Thoracic aorta (tissue), 2 donors: ENCODE results near the gene ERVW-1. TPM values are rescaled to one million over a fixed set of nuclear protein-coding genes. Genes with fewer than 3 reads are reported as not detected.
"Not testable (repeated sequence)": the region's sequence is repeated elsewhere in the genome, so short reads cannot be mapped to it uniquely, and the experiment has no call there.

Source experiments
- ATAC-seq: fragments of 150-250 bp; one replicate; pipeline ENCODE4 v1.8.0; 2017; ENCODE audit warnings: low read depth; ENCODE audit not compliant: insufficient number of reproducible peaks, low FRiP score
- DNase-seq: peaks from one replicate; pipeline ENCODE4 v3.0.0-alpha.2; 2020; ENCODE audit warnings: low spot score
- H3K27ac ChIP-seq, 2 donors: fragments of 200-600 bp; sonication (generic); 1 replicate in 1 of 2; 2 replicates in 1 of 2; pipeline ENCODE4 v1.5.1; 2016; ENCODE audit warnings: mild to moderate bottlenecking in 2 of 2, moderate library complexity in 2 of 2
- H3K27me3 ChIP-seq: fragments of 200-600 bp; sonication (generic); replicated peaks from 2 replicates; pipeline ENCODE4 v1.6.0; 2016; ENCODE audit warnings: mild to moderate bottlenecking; ENCODE audit not compliant: insufficient read depth
- H3K36me3 ChIP-seq: fragments of 200-600 bp; sonication (generic); one replicate; pipeline ENCODE4 v1.5.1; 2016
- H3K4me1 ChIP-seq, 2 donors: fragments of 200-600 bp; sonication (generic); 1 replicate in 1 of 2; 2 replicates in 1 of 2; pipeline versions ENCODE4 v1.5.1 to v1.6.0; 2016; ENCODE audit warnings: low read depth in 2 of 2, mild to moderate bottlenecking in 1 of 2; ENCODE audit not compliant: control insufficient read depth in 1 of 2
- H3K4me3 ChIP-seq: fragments of 200-600 bp; sonication (generic); 2 replicates; pipeline ENCODE4 v1.5.1; 2016; ENCODE audit warnings: mild to moderate bottlenecking
- H3K9me3 ChIP-seq: fragments of 200-600 bp; sonication (generic); 2 replicates; pipeline ENCODE4 v1.5.1; 2016
- total RNA-seq, 2 donors: library from RNA; depleted of rRNA; stranded (reverse); fragments of >200 nt; gene quantifications; one replicate each; pipeline versions ENCODE4 v1.1.0 to v1.2.3, GENCODE V29; 2016
- TF ChIP-seq, protein P1 (sequence below): fragments of 200-600 bp; sonication (generic); IDR thresholded peaks from one replicate; pipeline ENCODE4 v1.5.1; 2019; ENCODE audit warnings: antibody characterized with exemption

Gene ERVW-1
- total RNA-seq, 2 donors from 2014 or later = not detected

DNA sequence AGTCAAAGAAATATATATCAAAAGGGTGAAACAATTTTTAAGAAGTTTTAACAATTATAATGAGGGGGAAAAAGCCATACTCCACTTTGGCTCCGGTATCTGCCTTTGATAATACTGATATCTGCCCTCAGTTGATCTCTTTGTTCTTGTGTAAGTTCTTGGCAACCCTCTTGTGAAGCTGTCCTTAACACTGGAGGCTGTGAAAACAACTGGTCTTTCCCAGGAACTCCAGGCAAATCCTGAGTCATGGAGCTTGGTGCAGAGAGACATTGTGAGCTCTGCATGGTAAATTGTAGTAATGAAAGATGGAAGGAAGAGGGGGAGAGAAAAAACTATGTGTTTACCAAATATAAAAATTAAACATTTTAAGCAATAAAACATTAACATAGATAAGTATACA lies 11.9 kb upstream of the ERVW-1 start:
- ATAC-seq = no peak
- H3K9me3 ChIP-seq = no peaks in the 10 kb centered on the region
- H3K36me3 ChIP-seq = peaks cover 50% of the 10 kb centered on the region
- DNase-seq = no peak
- H3K27ac ChIP-seq = no peak overlapping the region
- no peak overlapping the region for H3K4me3 ChIP-seq
- no peaks in the 10 kb centered on the region for H3K27me3 ChIP-seq
- TF ChIP-seq, protein P1, sequence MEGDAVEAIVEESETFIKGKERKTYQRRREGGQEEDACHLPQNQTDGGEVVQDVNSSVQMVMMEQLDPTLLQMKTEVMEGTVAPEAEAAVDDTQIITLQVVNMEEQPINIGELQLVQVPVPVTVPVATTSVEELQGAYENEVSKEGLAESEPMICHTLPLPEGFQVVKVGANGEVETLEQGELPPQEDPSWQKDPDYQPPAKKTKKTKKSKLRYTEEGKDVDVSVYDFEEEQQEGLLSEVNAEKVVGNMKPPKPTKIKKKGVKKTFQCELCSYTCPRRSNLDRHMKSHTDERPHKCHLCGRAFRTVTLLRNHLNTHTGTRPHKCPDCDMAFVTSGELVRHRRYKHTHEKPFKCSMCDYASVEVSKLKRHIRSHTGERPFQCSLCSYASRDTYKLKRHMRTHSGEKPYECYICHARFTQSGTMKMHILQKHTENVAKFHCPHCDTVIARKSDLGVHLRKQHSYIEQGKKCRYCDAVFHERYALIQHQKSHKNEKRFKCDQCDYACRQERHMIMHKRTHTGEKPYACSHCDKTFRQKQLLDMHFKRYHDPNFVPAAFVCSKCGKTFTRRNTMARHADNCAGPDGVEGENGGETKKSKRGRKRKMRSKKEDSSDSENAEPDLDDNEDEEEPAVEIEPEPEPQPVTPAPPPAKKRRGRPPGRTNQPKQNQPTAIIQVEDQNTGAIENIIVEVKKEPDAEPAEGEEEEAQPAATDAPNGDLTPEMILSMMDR = no peak
- no peaks in the 10 kb centered on the region for H3K4me1 ChIP-seq

- H3K27me3 ChIP-seq = no peaks in the 10 kb centered on the region
- DNase-seq (no peak), ATAC-seq (no peak)
- H3K36me3 ChIP-seq = peaks cover 45% of the 10 kb centered on the region
- no peak overlapping the region for H3K27ac ChIP-seq
- H3K9me3 ChIP-seq = no peaks in the 10 kb centered on the region
- H3K4me1 ChIP-seq = no peaks in the 10 kb centered on the region
- TF ChIP-seq, protein P1 = no peak
- no peak overlapping the region for H3K4me3 ChIP-seq
These were observed 10.1 kb upstream of the ERVW-1 start for GRCh38 chr7:92487804-92488203.

DNA sequence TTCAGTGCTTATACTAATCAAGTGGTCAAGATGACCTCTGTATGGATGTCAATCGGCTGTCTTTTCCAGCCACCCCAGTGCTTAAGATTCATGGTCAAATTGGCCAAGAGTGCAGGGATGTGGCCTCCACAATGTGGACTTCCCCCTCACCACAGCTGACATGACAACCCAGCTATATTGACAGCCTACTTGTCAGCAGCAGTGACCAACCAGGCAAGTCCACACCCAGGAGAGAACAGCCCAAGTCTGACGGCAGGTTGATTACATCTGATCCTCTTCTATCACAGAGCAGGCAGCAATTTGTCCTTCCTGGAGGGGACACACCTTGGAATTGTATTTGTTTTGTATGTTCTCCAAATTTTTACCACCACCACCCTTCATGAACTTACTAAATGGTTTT lies 8.2 kb upstream of the ERVW-1 start:
- peaks cover 33% of the 10 kb centered on the region for H3K36me3 ChIP-seq

DNA sequence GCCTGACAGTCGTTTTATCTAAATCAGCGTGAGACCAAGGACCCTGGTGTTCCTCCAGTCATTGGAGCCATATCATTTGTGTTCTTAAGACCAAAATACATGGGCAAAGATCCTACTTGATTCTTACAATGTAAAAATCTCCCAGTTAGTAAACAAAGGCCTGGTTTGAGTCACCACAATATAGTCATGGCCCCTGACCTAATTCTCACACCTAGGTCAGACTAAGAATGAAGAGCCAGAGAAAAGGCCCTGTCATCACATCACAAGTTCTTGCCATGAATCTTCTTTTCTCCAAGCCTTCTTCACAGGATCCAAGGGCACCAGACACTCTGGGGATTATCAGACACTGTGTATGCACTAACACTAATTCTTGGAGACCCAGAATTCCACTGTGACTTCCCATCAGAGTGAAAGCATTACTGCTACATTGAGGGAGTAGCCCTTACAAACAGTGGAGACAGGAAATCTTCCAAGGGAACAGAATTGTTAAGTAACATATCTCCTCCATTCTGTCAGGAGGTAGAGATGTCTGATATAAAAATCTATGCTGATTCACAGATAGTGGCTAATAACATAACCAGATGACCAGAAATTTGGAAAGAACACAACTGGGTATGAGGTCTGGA lies 7.6 kb upstream of the ERVW-1 start:
- no peak for ATAC-seq
- Histone ChIP-seq H3K9me3 (no peaks in the 10 kb centered on the region), H3K4me3 (no peak overlapping the region), H3K27ac (no peak overlapping the region), H3K4me1 (no peaks in the 10 kb centered on the region), H3K36me3 (peaks cover 28% of the 10 kb centered on the region), H3K27me3 (no peaks in the 10 kb centered on the region)
- DNase-seq = no peak
- TF ChIP-seq, protein P1 = no peak

More for the DNA sequence above, 8.2 kb upstream of the ERVW-1 start:
- ATAC-seq (no peak), DNase-seq (no peak)
- H3K27ac ChIP-seq = no peak overlapping the region
- H3K27me3 ChIP-seq = no peaks in the 10 kb centered on the region
- no peaks in the 10 kb centered on the region for H3K4me1 ChIP-seq
- TF ChIP-seq, protein P1 = no peak
- H3K4me3 ChIP-seq = no peak overlapping the region
- H3K9me3 ChIP-seq = no peaks in the 10 kb centered on the region

- H3K36me3 ChIP-seq = peaks cover 18% of the 10 kb centered on the region
These were observed 6.5 kb upstream of the ERVW-1 start for GRCh38 chr7:92484226-92484625.

DNA sequence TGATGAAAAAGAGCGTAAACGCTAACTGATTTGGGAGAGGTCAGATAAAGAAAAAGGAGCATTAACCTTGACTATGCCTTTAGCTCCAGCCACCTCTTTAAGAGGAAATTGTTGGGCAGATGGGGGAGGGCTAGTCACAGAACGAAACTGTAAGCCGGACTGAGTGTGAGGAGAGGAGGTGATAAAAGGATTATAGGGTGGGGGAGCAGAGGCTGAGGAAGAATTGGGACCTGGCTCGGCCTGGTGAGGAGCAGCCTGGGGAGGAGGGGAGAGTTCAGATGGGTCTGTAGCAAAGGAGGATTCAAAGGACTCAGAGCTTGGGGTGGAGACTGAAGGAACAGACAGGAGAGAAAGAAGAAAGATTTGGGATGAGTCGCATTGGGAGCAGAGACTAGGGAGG lies 5.9 kb upstream of the ERVW-1 start:
- ATAC-seq, H3K27me3 ChIP-seq, H3K9me3 ChIP-seq, H3K4me1 ChIP-seq, H3K27ac ChIP-seq, DNase-seq, H3K4me3 ChIP-seq: not testable (repeated sequence)
- H3K36me3 ChIP-seq = peaks cover 14% of the 10 kb centered on the region

More at GRCh38 chr7:92484226-92484625, 6.5 kb upstream of the ERVW-1 start:
- H3K4me1 ChIP-seq, DNase-seq, H3K27ac ChIP-seq, H3K27me3 ChIP-seq, H3K4me3 ChIP-seq, H3K9me3 ChIP-seq, ATAC-seq: not testable (repeated sequence)

DNA sequence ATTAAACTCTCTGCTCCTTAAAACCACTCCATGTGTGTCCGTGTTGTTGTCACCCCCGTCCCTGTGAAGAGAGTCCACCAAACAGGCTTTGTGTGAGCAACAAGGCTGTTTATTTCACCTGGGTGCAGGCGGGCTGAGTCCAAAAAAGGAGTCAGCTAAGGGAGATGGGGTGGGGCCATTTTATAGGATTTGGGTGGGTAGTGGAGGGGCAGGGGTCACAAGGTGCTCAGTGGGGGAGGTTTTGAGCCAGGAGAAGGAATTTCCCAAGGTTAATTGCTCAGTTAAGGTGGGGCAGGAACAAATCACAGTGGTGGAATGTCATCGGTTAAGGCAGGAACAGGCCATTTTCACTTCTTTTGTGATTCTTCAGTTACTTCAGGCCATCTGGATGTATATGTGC lies 1.4 kb upstream of the ERVW-1 start:
- H3K27me3 ChIP-seq, H3K4me3 ChIP-seq, DNase-seq: not testable (repeated sequence)

More for the DNA sequence above, 1.4 kb upstream of the ERVW-1 start:
- H3K36me3 ChIP-seq, H3K27ac ChIP-seq, ATAC-seq, H3K4me1 ChIP-seq, H3K9me3 ChIP-seq: not testable (repeated sequence)
